Fibroblast of the aortic adventitia (primary cell): ENCODE results near the gene SEL1L. TPM values are rescaled to one million over a fixed set of nuclear protein-coding genes. Genes with fewer than 3 reads are reported as not detected.
"Not testable (repeated sequence)": the region's sequence is repeated elsewhere in the genome, so short reads cannot be mapped to it uniquely, and the experiment has no call there.

Source experiments
- DNase-seq: peaks from one replicate; pipeline ENCODE4 v3.0.0-alpha.2; 2010; ENCODE audit warnings: low read depth
- H3K4me3 ChIP-seq: 2 replicates; pipeline ENCODE4 v1.5.1; 2011; ENCODE audit warnings: low read depth, mild to moderate bottlenecking, control low read depth, low read length, moderate library complexity
- total RNA-seq: library from RNA; depleted of rRNA; stranded (reverse); fragments of >200 nt; gene quantifications from 2 replicates; pipeline ENCODE4 v1.2.3, GENCODE V29; 2012; ENCODE audit warnings: low replicate concordance
- TF ChIP-seq, protein P1 (sequence below): IDR thresholded peaks from 2 replicates; pipeline ENCODE4 v1.5.1; 2011; ENCODE audit warnings: mild to moderate bottlenecking, low read length, control low read depth, inconsistent platforms; ENCODE audit not compliant: insufficient read depth

The SEL1L gene
- total RNA-seq, 1 donor = 112 TPM

DNA sequence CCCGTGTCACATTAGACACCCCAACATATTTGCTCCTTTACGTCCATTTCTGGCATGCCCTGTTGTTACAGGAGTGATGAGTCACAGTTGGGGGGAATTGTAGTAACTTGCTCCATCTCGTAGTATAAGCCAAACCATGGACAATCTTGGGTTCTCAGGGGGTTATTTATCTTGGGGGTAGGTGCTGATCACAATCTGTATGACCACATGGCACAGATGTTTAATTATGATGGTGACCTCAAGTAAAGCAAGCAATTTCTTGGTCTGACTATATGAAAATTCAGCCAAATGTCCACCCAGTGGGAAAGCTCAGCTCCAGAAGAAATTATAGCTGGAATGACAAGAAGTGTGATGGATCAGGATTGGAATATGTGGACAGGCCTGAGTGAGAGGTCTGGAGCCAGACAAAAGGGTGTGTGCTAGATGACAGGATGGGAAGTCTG, 101.4 kb downstream of the SEL1L start:
- H3K4me3 ChIP-seq = no peak overlapping the region
- TF ChIP-seq, protein P1, sequence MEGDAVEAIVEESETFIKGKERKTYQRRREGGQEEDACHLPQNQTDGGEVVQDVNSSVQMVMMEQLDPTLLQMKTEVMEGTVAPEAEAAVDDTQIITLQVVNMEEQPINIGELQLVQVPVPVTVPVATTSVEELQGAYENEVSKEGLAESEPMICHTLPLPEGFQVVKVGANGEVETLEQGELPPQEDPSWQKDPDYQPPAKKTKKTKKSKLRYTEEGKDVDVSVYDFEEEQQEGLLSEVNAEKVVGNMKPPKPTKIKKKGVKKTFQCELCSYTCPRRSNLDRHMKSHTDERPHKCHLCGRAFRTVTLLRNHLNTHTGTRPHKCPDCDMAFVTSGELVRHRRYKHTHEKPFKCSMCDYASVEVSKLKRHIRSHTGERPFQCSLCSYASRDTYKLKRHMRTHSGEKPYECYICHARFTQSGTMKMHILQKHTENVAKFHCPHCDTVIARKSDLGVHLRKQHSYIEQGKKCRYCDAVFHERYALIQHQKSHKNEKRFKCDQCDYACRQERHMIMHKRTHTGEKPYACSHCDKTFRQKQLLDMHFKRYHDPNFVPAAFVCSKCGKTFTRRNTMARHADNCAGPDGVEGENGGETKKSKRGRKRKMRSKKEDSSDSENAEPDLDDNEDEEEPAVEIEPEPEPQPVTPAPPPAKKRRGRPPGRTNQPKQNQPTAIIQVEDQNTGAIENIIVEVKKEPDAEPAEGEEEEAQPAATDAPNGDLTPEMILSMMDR = no peak
- DNase-seq = peak; percentile 31

DNA sequence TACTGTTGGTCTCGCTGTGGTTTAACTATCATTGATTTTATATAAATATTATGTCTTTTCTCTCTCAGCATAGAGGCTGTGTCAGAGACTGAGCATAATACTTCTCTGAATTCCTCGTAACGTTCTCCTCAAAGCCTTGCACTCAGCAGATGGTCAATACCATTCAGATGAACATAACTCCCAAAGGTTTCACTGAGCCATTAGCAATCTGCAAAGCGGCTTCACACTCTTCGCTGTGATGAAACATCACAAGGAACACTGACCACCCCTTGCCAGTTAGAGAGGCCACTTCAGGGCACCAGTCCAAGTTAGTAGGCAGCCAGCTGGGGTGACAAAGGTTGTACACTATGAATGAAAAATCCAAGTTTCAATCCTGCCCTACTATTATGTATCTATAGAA, 103.4 kb downstream of the SEL1L start:
- TF ChIP-seq, protein P1 = no peak
- H3K4me3 ChIP-seq = no peak overlapping the region
- no peak for DNase-seq

DNA sequence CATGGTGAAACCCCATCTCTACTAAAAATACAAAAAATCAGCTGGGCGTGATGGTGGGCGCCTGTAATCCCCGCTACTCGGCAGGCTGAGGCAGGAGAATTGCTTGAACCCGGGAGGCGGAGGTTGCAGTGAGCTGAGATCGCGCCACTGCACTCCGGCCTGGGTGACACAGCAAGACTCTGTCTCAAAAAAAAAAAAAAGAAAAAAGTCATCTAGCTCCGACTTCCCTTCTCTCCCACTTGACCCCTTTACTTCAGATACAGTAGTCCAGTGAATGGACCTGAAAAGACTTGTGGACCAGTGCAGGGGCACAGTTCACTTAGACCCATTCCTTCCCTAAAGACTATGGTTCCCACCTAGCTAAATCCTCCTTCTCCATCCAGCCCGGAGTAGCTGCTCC, 103.9 kb downstream of the SEL1L start:
- H3K4me3 ChIP-seq, DNase-seq: not testable (repeated sequence)

DNA sequence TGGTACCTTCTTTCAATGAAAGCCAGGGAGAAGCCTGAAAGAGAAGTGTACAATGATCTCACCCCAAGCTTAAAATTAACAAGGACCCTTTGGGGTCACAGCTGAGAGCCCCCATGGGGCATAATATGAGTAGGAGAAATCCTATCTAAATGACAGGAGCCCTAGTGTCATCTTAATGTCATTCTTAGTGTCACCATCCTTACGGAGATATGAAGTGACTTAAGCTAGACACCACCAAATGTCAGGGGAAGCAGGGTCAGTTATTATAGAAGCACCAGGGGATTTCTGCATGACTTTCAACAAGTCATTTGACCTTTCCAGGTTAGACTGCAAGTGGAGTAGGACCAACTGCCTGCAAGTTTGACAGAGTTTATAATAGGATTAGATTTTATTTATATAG, 104.6 kb downstream of the SEL1L start:
- TF ChIP-seq, protein P1 = no peak
- no peak overlapping the region for H3K4me3 ChIP-seq
- no peak for DNase-seq

DNA sequence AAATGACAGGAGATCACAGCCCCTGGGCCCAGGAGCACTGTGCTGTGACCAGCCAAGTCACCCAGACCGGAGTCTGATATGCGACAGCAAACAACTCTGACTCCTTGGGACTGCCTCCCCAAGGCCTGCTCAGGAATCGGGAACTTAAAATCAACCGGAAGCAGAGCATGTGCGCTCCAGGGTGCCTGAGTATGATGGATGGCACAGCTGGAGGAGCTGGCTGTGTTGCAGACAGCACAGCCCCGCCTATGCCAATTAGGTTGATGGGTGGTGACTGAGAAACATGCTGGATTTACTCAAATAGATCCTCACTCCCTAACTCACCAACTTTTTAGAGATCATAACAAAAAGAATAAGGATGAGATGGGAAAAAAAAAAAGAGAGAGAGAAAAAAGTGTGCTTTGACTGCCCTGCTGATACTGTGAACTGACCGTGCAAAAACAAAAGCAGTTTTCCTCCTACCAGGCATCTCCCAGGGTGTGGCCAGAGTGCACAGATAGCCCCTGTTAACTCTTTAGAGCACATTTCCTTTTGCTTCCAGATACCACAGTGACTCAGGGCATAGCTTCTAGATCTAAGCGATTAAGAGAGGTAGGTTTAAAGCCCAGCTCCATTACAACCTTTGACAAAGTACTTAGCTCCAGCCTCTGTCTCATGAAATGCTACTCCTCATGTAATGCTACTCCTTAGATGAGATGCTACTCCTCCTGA, 106.2 kb downstream of the SEL1L start:
- TF ChIP-seq, protein P1 = no peak
- no peak overlapping the region for H3K4me3 ChIP-seq
- peak; percentile 22 for DNase-seq

DNA sequence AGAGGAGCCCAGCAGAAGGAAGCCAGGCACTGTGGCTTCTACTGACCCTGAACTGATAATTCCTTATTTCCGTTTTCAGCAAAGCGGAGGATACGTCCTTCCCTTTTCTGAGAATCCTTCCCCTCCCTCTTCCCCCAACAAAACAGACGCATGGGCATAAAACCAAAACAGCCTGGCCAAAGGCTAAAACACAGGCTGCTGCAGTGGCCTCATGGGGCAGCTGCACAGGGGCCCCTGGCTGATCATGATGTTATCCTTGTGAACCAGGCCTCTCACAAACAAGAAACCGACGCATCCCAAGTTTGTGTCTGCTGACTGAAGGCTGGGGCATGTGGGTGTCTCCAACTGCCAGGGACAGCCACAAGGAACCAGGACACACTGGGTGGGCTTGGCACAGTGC, 110.1 kb downstream of the SEL1L start:
- no peak for DNase-seq
- no peak overlapping the region for H3K4me3 ChIP-seq
- TF ChIP-seq, protein P1 = no peak

Other genes with a start within 250 kb of the SEL1L start
- gene STON2, start 133.5 kb downstream of the SEL1L start, total RNA-seq = 3.3 and 4.5 TPM in 2 replicates